LHCN-M2 (cell line): ENCODE data around the gene SHC4. TPM values are rescaled to one million over a fixed set of nuclear protein-coding genes. Genes with fewer than 3 reads are reported as not detected.
A peak's percentile ranks its signal among the peaks of the same experiment; 100 is the strongest.

Experiments
- DNase-seq: peaks from one replicate; pipeline ENCODE4 v3.0.0-alpha.2; 2012; ENCODE audit warnings: low read depth
- total RNA-seq: library from RNA; depleted of rRNA; stranded (reverse); fragments of >200 nt; gene quantifications from 2 replicates; pipeline ENCODE4 v1.2.3, GENCODE V29; 2014

The SHC4 gene
- total RNA-seq, 1 experiment from 2014 or later, result 2.4 TPM

DNA sequence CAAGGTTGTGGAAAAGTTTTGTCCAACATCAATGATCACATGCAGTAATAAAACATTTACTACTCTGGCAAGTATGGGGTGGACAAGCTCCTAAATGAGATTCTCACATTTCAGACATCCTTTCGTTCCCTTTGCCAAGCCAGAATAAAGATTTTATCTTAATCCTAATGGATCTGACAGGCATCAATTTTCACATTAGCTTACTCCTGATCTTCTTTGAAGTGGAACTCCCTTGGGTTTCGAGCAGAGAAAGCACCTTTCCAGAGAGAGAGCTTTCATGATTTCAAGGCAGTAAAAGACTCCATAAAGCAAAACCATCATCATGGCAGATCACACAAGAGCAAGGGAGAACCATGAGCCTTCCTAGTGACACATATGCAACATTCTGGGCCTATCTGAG lies 113.1 kb downstream of the SHC4 start:
- no peak for DNase-seq

DNA sequence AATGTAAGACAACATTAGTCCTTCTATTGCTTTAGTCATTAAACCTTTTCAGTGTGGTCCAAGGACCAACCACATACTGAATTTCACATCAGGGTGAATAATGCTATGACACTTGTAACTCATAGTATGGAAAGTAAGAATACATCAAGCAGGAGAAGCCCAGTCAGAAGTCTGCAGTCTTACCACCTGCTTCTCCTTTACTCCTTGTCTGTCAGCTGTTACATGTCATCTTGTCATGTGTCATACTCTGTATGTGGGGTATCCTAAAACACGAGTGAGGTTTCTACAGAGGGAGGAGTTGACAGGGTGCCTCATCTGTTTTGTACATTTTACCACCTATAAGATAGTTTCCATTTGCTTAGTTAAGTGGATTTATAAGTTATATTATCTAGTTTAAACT lies 118.6 kb downstream of the SHC4 start:
- DNase-seq, result peak; percentile 37

DNA sequence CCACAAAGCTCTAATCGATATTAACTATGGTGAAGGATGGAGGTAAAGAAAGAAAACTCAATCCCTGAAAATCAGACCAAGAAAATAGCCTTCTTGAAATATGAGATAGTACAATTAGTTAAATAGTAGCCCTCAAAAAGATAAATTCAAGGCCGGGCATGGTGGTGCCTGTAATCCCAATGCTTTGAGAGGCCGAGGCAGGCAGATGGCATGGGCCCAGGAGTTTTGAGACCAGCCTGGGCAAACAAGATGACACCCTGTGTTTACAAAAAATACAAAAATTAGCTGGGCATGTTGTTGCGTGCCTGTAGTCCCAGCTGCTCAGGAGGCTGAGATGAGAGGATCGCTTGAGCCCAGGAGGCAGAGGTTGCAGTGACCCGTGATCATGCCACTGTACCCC lies 121.2 kb downstream of the SHC4 start:
- DNase-seq, result no peak

DNA sequence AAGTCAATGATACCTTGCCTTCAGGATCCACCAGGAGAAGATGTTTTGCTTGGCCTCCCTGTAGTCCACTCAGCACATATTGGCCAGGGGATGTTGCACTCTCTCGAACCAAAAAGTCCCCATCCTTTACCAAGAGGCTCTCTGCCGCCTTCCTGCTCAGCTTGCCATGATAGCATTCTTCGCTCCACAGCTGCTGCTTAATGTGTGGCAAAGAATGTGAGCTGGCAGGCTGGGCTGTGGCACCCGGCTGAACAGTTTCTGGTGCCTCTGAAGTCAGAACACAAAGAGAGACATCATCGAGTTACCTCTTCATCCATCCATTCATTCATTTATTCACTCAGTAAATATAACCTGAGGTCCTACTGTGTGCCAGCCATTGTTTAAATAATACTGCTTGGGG lies 129.0 kb downstream of the SHC4 start:
- DNase-seq, result peak; percentile 29

DNA sequence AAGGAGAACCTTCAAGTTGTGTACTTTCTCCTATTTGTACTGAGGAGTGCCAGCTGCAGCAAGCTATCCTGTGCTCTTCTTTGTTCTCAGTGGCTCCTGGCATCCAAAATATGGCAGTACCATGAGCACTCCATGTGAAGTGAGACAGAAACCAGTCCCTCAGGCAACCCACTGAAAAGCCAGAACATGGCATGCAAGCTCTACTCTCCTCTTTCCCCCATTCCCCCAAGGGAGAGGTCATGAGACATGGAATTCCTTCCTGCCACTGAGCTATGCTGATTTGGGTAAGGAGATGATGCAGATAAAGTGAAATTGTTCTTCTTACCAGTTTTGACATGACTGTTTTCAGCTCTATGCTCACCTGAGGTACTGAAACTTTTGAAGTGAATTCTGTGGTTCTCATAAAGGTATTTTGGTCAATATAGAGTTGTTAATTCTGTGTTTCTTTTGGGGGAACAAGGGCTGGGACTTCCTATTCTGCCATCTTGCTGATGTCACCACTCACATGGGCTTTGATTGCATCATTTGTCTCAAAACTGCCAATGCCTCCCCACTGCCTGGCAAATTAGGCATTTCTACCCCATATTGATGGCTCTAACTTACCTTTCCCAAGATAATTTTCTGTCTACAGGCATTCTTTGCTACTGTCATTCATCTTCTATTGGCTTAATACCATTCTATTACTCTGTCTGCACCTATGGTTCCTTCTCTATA lies 130.0 kb downstream of the SHC4 start:
- peak; percentile 11 for DNase-seq

DNA sequence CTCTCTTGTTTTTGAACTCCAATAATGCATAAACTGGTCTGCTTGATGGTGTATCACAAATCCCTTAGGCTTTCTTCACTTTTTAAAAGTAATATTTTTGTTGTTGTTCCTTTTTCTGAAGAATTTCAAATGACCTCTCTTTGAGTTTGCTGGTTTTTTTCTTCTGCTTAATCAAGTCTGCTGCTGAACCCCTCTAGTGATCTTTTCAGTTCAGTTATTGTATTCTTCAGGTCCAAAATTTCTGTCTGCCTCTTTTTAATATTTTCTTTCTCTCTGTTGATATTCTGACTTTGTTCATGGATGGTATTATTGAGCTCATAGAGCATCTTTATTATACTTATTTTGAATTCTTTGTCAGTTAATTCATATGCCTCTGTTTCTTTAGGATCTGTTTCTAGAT lies 131.1 kb downstream of the SHC4 start:
- no peak for DNase-seq

DNA sequence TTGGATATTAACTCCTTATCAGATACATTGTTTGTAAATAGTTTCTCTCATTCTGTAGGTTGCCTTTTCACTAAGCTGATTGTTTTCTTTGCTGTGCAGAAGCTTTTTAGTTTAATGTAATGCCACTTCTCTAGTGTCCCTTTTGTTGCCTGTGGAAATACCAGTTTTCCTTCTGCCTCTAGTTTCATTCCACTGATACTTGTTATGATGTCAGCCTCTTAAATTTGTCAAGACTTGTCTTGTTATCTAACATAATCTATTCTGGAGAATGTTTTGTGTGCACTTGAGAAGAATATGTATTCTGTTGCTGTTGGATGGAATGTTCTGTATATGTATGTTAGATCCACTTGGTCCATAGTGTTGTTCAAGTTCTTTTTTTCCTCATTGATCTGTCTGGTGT lies 134.8 kb downstream of the SHC4 start:
- DNase-seq, result no peak

DNA sequence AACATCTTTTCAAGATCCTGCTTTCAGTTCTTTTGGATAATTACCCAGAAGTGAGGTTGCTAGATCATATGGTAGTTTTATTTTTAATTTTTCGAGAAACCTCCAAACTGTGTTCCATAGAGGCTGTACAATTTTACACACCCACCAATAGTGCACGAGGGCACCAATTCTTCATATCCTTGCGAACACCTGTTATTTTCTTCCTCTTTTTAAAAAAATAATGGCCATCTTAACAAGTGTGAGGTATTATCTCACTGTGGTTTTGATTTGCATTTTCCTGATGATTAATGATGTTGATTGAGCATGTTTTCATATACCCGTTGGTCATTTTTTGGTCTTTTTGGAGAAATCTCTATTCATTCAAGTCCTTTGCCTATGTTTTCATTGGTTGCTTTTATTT lies 135.2 kb downstream of the SHC4 start:
- DNase-seq, result no peak

DNA sequence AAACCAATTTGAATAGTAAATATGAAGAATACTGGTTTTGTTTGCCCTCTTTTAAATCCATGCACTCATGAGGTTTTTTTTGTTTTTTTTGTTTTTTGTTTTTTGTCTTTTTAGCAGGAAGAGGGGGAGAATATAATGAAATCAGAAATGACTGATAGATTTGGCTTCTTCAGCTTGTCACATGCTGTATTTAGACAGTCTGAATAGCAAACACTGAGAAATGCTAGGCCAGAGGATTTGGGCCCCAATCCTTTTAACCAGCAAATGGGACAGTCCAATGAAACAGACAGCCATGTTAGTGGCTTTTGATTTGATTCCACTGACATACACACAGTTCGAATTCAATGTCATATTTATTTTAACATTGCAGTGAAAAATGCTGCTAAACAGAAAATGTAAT lies 138.6 kb downstream of the SHC4 start:
- DNase-seq, result no peak

DNA sequence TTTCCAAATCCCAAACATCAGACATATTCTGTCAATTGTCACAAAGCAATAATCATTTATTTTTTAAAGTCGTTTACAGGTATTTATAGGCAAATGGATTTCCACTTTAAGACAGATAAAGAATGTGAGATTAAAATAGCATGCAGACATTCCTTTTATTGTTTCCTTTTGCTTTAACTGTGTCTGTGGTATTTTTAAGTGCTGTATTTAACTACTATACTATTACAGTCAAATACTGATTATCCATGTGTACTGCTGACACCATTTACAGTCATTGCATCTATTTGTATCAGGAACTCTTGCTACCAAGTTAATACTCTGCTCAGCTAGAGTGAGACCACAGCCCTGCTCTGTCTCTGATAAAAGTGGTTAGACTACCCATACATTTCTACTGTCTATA lies 140.0 kb downstream of the SHC4 start:
- DNase-seq, result no peak

DNA sequence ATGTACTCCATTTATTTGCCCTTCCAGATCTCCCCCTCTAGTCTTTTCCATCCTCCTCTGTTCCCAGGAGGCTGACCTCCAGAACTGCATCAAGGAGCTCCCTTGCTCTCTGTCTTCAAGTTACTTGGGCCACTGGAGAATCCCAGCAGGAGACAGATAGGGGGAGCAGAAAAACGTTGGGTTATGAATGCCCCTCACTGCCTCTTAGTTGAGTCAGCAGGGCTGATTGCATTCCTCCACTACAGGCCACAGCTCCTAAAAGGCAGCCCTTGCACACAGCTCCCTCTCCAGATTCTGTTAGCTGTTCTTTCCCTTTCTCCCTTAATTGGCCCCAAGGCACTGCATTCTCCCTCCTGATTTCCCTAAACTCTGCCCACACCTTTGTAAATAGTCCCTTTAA lies 140.5 kb downstream of the SHC4 start:
- DNase-seq, result peak; percentile 16

DNA sequence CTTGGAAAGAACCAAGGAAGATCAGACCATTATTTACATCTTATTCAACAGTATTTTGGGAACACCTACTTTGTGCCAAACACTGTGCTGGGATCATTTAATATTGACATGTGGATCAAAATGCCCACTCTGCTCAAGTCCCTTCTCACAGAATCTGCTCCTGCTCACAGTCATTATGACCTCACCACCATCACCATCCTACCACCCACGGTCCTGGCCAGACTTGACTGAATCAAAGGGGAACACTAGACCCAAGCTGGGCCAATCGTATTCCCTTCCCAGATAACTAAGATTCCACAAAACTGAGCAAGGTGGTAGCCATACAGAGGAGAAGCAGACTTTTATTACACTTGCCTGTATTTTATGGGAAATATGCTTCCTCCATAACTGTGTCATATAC lies 149.4 kb downstream of the SHC4 start:
- DNase-seq, result no peak

DNA sequence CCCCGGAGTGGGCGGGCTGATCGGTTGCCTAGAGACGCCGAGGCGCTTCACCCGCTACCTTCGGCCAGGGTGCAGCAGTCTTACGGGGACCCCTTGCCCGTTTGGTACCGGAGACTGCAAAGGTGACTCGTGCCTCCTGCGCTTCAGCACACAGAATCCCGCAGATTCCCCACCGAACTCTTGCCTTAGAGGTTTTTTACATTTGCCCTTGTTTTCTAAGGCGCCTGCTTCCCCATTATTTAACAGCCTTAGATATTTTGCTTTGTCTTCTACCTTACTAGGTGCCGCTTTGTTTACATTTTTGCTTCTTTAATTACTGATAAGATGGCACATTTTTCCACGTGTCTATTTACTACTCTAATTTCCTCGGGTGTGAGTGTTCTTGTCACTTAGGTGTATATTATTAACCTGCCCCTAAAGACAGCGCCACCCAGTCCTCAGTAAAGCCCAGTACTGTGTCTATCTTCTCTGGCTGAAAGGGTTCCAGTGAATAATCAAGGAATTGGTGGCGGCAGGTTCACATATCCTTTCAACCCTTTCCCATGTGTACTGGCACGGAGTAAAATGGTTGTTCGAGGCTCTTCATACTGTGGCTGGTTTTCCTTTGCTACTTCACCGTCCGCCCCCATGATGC lies 152.3 kb downstream of the SHC4 start:
- no peak for DNase-seq

DNA sequence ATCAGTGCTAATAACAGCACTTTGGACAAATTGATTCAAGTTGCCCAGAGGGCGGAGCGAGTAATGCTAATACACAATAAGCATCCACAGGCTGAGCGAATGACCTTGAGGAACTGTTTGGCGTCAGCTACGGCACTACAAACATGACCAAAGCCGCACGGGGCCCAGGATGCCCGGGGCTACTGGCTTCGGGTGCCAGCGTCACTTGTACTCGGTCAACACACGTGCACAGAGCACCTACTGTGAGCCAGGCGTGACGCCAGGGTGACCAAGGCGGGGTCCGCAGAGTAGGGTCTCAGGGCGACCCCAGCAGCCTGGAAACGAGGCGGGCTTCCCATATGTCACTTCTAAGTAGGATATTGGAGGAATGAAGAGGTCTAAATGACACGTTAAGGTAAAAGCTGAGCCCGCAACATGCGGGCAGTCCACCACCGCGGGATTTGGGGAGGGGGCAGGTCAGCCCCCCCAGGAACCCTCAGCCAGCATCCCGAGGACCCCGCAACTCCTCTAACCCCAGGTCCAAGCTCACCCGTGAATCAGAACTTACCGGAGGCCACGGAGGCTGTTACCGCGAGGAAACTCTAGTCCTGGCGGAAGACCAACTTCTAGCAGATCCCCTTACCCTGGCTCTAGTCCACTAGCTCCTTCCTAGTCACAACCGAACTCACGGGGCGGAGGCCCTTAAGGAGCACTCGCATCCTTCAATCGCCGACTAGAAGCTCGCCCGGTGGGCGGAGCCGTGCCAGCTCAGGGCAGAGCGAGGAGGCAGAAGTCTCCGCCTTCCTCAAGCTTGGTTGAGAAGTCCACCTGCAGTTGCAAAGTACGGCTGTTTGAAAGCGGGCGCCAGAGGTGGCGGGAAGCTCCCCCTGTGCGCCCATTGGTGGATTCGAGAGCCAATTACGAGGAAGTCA lies 153.1 kb downstream of the SHC4 start, which contains the start of gene CEP152:
Gene CEP152 (minus strand): TSS at position 656 of the 911 bp plus-strand sequence. CDS start 5,420 bp downstream, outside the sequence.
- peak; percentile 100 for DNase-seq

DNA sequence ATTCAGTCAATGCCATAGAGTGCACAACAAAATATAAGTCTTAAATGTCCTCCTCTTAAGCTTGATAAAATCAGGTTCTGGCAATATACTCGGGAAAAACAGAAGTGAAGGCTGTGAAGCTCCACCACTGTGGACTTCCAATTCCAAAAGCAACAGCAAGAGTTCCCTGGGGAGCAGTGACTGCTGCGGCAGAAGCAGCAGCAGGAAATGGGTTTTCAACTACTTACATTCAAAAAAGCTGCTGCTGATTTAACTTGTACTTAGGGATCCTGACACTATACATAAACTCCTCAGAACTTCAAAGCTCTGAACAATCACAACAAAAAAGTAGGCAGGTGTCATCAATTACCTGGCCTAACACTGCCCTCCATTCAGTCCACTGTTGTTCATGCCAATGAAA lies 157.6 kb downstream of the SHC4 start:
- peak; percentile 67 for DNase-seq

DNA sequence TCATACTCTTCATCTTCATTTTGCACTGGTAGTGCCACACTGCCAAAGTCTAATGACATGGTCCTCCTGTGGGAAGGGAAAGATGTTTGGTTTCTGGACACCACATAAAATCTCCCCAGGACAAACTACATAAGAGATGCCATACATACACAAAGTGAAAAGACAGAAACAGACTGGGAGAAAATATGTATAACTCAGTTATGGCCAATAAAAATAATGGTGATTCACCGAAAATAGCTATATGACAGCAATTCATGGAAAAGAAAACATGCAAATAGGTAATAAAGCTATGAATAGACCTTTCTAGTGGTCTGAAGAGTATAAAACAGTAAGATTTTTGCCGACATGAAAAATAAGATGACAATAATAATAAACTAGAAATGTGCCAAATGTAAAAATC lies 158.1 kb downstream of the SHC4 start:
- DNase-seq, result no peak

DNA sequence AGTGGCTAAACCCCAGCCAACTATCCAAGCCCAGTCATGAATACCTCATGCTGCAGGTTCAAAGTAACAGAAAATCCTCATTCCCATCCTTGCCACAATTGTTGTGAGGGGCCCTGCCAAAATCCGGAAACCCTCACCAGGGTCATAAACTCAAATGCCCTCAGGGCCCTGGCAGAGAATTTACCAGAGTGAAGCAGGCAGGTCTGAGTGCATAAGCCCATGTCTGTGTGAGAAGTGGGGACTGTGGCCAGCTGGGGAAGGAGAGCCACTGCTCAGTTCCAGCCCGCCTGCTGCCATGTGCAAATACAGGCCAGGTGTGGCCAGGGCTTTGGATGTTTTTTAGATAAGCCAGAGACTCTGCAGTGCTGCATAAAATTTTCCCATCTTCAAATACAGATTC lies 159.8 kb downstream of the SHC4 start:
- DNase-seq, result no peak

DNA sequence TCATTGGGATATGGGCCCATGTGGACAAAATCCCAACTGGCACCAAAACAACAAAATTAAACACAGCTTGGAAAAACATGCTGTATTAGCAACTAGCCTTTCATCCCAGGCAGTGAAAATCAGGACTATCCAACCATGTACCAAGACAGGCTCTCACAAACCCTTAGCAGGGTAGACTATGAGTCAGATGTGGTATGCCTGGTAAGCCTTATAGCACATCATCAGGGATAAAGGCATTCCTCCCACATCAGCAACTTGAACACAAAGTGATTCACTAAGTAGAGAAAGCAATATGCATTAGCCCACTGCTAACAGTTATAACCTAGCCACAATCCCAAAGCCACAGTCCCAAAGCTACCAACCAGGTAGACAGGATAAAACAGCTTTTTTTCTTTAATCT lies 160.9 kb downstream of the SHC4 start:
- DNase-seq, result peak; percentile 92

DNA sequence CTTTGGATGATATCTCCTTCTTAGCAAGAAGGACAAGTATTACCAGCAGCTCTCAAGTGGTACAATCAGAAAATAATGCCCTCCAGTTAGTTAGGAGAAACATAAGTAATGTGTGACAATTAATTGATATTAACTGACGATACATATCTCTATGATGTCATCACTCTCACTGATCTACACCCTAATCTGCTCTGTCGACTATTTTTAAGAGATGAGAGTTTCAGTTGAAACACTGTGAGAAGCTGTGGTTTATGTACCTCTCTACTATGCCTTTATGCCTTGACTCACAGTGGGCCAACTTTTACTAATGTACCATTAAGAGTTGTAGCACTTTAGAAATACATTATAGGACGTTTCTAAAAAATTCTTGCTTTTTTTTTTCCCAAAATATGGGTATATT lies 161.5 kb downstream of the SHC4 start:
- DNase-seq, result no peak

DNA sequence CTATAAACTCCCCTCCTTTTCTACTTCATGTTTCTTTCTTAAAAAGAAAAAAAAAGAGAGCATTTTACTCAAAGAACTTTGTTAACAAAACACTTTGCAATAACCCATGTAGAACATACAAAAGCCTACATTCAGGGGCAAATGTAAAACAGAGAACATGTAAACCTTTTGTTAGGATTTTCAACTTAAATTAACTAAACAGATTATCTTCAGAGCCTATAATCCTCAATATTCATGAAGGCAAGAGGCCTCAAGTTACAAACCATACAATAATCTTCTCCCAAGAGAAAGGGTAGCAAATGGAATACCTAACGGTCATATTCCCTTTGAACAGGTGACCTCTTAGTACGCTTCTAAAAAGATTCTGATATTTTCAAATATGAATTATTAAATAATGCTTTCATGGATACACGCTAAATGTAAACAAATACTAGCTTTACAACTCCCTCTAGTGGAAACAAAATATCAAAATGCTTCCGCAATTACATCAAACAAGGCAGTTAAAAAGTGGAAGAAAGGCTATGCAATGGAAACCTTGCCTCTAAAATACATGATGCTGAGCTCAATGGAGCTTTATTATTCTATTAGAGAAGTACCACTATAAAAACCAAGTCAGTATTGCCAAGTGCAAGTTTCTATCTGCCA lies 162.8 kb downstream of the SHC4 start:
- peak; percentile 50 for DNase-seq

DNA sequence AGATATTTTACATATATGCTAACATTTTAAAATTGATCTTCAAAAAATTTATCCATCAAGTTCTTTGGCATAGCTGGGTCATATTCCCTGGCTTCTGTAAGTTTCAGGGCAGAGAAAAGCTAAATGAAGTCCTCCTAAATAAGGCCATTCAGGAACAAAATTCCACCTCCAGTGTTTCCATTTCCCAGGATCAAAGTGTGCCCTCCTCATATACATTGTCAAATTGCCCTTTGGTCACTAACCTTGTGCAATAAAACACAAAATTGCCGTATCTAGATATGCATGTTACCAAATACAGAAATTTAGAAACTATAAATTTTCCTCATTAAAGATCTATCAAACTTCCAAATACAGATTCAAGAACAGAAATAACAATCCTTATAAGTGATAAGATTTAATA lies 163.5 kb downstream of the SHC4 start:
- DNase-seq, result no peak

DNA sequence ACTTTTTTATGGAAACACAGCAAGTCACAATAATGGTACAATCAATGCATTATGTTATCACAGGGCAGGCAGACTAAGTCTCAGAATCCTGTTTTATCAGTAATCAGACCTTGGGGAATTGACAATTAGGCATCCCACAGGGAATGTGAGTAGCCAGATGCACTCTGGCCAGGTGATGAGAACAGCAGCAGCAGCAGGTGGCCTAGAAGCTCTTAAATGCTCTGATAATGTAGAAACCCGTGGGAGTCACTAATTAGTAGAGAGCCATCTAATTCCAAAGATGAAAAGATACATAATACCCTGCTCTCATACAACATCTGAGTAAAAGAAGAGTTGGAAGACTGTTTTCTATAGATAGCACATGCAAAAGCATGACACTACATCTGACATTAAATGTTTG lies 165.4 kb downstream of the SHC4 start:
- no peak for DNase-seq
